Endothelial cell of umbilical vein (primary cell): Measurements from ENCODE around the gene VIM. TPM values are rescaled to one million over a fixed set of nuclear protein-coding genes. Genes with fewer than 3 reads are reported as not detected.

ENCODE experiments used
- BruUV-seq: library from RNA; stranded (reverse); fragments of 400-500 nt; replicated peaks from 2 replicates; lab custom pipeline; 2021; lab: Mats Ljungman, UMichigan
- CTCF ChIA-PET: fragments of 300-600, 350-600 bp; sonication (Branson Sonifier 250); formaldehyde crosslinking; loops from one replicate; lab custom pipeline; 2021; ENCODE audit warnings: antibody characterized with exemption, inconsistent platforms; lab: Charles Lee
- POLR2A ChIA-PET: fragments of 300-600, 350-600 bp; sonication (Branson Sonifier 250); formaldehyde crosslinking; loops from one replicate; lab custom pipeline; 2021; ENCODE audit warnings: antibody characterized with exemption, inconsistent platforms; lab: Charles Lee
- DNase-seq: peaks from one replicate; pipeline ENCODE4 v3.0.0-alpha.2; 2011; ENCODE audit warnings: low read depth, low spot score
- FAIRE-seq: peaks from 2 replicates; lab custom pipeline; 2011; peaks lifted over from hg19 to GRCh38; lab: Jason Lieb, UNC
- H2AFZ ChIP-seq: 2 replicates; pipeline ENCODE4 v1.6.0; 2012; ENCODE audit warnings: low read depth, low read length, control low read depth, inconsistent platforms
- H3K27ac ChIP-seq: 2 replicates; pipeline ENCODE4 v1.5.1; 2011; ENCODE audit warnings: low read depth, mild to moderate bottlenecking, control low read depth, low read length, moderate library complexity; ENCODE audit not compliant: insufficient read depth
- H3K27me3 ChIP-seq, 2 experiments: 2 replicates each; pipeline versions ENCODE4 v1.6.0 to v1.6.1; 2011; ENCODE audit warnings: low read length in 2 of 2, mixed read lengths in 1 of 2; ENCODE audit not compliant: control insufficient read depth in 2 of 2, insufficient read depth in 2 of 2
- H3K36me3 ChIP-seq, 2 experiments: 2 replicates in 1 of 2; 3 replicates in 1 of 2; pipeline ENCODE4 v1.5.1; 2011; ENCODE audit warnings: low read length in 2 of 2, mild to moderate bottlenecking in 1 of 2, moderate library complexity in 1 of 2; ENCODE audit not compliant: control insufficient read depth in 2 of 2, insufficient read depth in 2 of 2; ENCODE audit errors: extremely low read depth in 1 of 2
- H3K4me1 ChIP-seq: 3 replicates; pipeline ENCODE4 v1.5.1; 2011; ENCODE audit warnings: mild to moderate bottlenecking, low read length; ENCODE audit not compliant: control insufficient read depth, insufficient read depth; ENCODE audit errors: extremely low read depth
- H3K4me2 ChIP-seq: 2 replicates; pipeline ENCODE4 v1.6.1; 2011; ENCODE audit warnings: low read length, control low read depth, mixed read lengths; ENCODE audit not compliant: insufficient read depth
- H3K4me3 ChIP-seq, 3 experiments: fragments of 200-600 bp in 1 of 3; sonication (generic), shearing (Covaris generic) in 1 of 3; replicated peaks in 1 of 3; 2 replicates each; pipeline ENCODE4 v1.5.1; 2011 to 2016; ENCODE audit warnings: control low read depth in 3 of 3, low read length in 3 of 3, mild to moderate bottlenecking in 2 of 3, inconsistent platforms in 1 of 3, low read depth in 1 of 3, moderate library complexity in 1 of 3; ENCODE audit not compliant: insufficient read depth in 1 of 3
- H3K79me2 ChIP-seq: 2 replicates; pipeline ENCODE4 v1.6.0; 2012; ENCODE audit warnings: low read length, inconsistent platforms; ENCODE audit not compliant: control insufficient read depth, insufficient read depth
- H3K9ac ChIP-seq: replicated peaks from 2 replicates; pipeline ENCODE3; 2011; ENCODE audit warnings: low read length, control low read depth; ENCODE audit not compliant: insufficient read depth; ENCODE audit errors: extremely low read depth
- H3K9me1 ChIP-seq: replicated peaks from 3 replicates; pipeline ENCODE4 v1.6.0; 2011; ENCODE audit warnings: mild to moderate bottlenecking, low read length; ENCODE audit not compliant: control insufficient read depth, insufficient read depth; ENCODE audit errors: extremely low read depth
- H3K9me3 ChIP-seq: replicated peaks from 2 replicates; pipeline ENCODE4 v1.5.1; 2012; ENCODE audit warnings: low read length, inconsistent platforms; ENCODE audit not compliant: control insufficient read depth, insufficient read depth
- H4K20me1 ChIP-seq: replicated peaks from 2 replicates; pipeline ENCODE3; 2011; ENCODE audit warnings: mild to moderate bottlenecking, low read length; ENCODE audit not compliant: control insufficient read depth, insufficient read depth; ENCODE audit errors: extremely low read depth
- CTCF ChIP-seq, 2 donors: IDR thresholded peaks; 1 replicate in 1 of 2; 2 replicates in 1 of 2; pipeline ENCODE4 v1.5.1; 2011; ENCODE audit warnings: low read length in 2 of 2, mild to moderate bottlenecking in 2 of 2, moderate library complexity in 2 of 2, control low read depth in 1 of 2, inconsistent platforms in 1 of 2, low read depth in 1 of 2; ENCODE audit not compliant: insufficient read depth in 1 of 2; ENCODE audit errors: extremely low read depth in 1 of 2
- POLR2AphosphoS5 ChIP-seq: IDR thresholded peaks from 2 replicates; pipeline ENCODE4 v1.6.1; 2012; ENCODE audit warnings: low read depth, mild to moderate bottlenecking, control low read depth, low read length, moderate library complexity; ENCODE audit not compliant: insufficient read depth
- dilution Hi-C: fragments of 300-500 bp; cut with MboI; formaldehyde crosslinking; loops from one replicate; pipeline ENCODE4 v1.15.0; 2019; ENCODE audit warnings: low sequenced_read_pairs; ENCODE audit not compliant: extremely low pct_ligation_motif_present
- intact Hi-C: fragments of 100-400 bp; cut with micrococcal nuclease; formaldehyde crosslinking; loops from one replicate; pipeline ENCODE4 v1.10.0; 2022
- polyA plus RNA-seq, 4 experiments: library from polyadenylated mRNA; depleted of rRNA in 3 of 4; stranded (reverse) in 3 of 4; unstranded in 1 of 4; fragments of >200 nt; gene quantifications; 2 replicates each; pipeline versions ENCODE4 v1.2.1 to v1.2.3, GENCODE V29; 2011 to 2012; ENCODE audit warnings: missing spikeins in 1 of 4
- total RNA-seq: library from RNA; stranded (reverse); gene quantifications from 2 replicates; pipeline ENCODE4 v1.2.3, GENCODE V29; 2021

VIM gene
- total and polyA plus RNA-seq, 2 donors (not counting 3 experiments of a cell fraction or from before 2014, with no cell fraction given): 5,699 to 5,781 TPM

GRCh38 chr10:17244700-17245365, 16.8 kb downstream of the VIM start:
- no peak for TF ChIP-seq POLR2AphosphoS5
- no peaks in the 10 kb centered on the region for H3K9me3 ChIP-seq
- no peak overlapping the region for H3K4me3 ChIP-seq
- H3K9me1 ChIP-seq: no peaks in the 10 kb centered on the region
- BruUV-seq: no TSS peak
- no peaks in the 10 kb centered on the region for H3K36me3 ChIP-seq
- H3K79me2 ChIP-seq: no peaks in the 10 kb centered on the region
- ChIA-PET POLR2A (no interaction called here), CTCF (interaction anchor here (0.7 to 1.0 kb wide), 3 partner anchors 16 to 421 kb away, joined by 3 to 5 read pairs (median 4); partner anchors contain the start of gene VIM)
- dilution Hi-C loops: no loop called here
- H3K27me3 ChIP-seq: no peaks in the 10 kb centered on the region
- no peaks in the 10 kb centered on the region for H4K20me1 ChIP-seq
- no peak overlapping the region for H3K9ac ChIP-seq
- intact Hi-C loops: no loop called here
- DNase-seq: peak; percentile 27
- no peak overlapping the region for H3K27ac ChIP-seq
- no peak overlapping the region for H3K4me2 ChIP-seq
- no peak for FAIRE-seq
- no peaks in the 10 kb centered on the region for H3K4me1 ChIP-seq
- H2AFZ ChIP-seq: no peak overlapping the region

GRCh38 chr10:17247210-17247609, 19.2 kb downstream of the VIM start:
- H3K79me2 ChIP-seq: no peaks in the 10 kb centered on the region
- H3K9me1 ChIP-seq: no peaks in the 10 kb centered on the region
- H3K9ac ChIP-seq: no peak overlapping the region
- no peaks in the 10 kb centered on the region for H3K4me1 ChIP-seq
- no peak overlapping the region for H3K4me3 ChIP-seq
- H3K9me3 ChIP-seq: no peaks in the 10 kb centered on the region
- H3K36me3 ChIP-seq: no peaks in the 10 kb centered on the region
- H3K4me2 ChIP-seq: no peak overlapping the region
- POLR2A ChIA-PET: no interaction called here
- H3K27me3 ChIP-seq: no peaks in the 10 kb centered on the region
- CTCF ChIA-PET: no interaction called here
- intact Hi-C loops (no loop called here), dilution Hi-C loops (no loop called here)
- FAIRE-seq (no peak), DNase-seq (peak; percentile 23)
- no peak for TF ChIP-seq CTCF (IDR thresholded peaks at IDR 0.05; ENCODE audit: extremely low read depth in 1 of 2, insufficient read depth in 1 of 2, low read depth in 1 of 2, low read length in 2 of 2)
- no peak overlapping the region for H2AFZ ChIP-seq
- no peaks in the 10 kb centered on the region for H4K20me1 ChIP-seq
- no peak overlapping the region for H3K27ac ChIP-seq
- no TSS peak for BruUV-seq
